ENCODE data around the gene ZNRF4. TPM values are rescaled to one million over a fixed set of nuclear protein-coding genes. Genes with fewer than 3 reads are reported as not detected.

Gene ZNRF4
- total and polyA plus RNA-seq, 10 of the 15 experiments (the other 5 are each of a cell fraction or from before 2014, with no cell fraction given) = not detected

GRCh38 chr19:5445561-5446055, 9.6 kb upstream of the ZNRF4 start (continued):
- TF ChIP-seq, protein P1, sequence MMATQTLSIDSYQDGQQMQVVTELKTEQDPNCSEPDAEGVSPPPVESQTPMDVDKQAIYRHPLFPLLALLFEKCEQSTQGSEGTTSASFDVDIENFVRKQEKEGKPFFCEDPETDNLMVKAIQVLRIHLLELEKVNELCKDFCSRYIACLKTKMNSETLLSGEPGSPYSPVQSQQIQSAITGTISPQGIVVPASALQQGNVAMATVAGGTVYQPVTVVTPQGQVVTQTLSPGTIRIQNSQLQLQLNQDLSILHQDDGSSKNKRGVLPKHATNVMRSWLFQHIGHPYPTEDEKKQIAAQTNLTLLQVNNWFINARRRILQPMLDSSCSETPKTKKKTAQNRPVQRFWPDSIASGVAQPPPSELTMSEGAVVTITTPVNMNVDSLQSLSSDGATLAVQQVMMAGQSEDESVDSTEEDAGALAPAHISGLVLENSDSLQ (IDR thresholded peaks at IDR 0.05) = no peak
- no peak for TF ChIP-seq GABPA (IDR thresholded peaks at IDR 0.05; ENCODE audit: low read depth)
- TF ChIP-seq SMAD1 (IDR thresholded peaks at IDR 0.05; ENCODE audit: low read depth, partially characterized antibody) = no peak
- TF ChIP-seq, protein P2, sequence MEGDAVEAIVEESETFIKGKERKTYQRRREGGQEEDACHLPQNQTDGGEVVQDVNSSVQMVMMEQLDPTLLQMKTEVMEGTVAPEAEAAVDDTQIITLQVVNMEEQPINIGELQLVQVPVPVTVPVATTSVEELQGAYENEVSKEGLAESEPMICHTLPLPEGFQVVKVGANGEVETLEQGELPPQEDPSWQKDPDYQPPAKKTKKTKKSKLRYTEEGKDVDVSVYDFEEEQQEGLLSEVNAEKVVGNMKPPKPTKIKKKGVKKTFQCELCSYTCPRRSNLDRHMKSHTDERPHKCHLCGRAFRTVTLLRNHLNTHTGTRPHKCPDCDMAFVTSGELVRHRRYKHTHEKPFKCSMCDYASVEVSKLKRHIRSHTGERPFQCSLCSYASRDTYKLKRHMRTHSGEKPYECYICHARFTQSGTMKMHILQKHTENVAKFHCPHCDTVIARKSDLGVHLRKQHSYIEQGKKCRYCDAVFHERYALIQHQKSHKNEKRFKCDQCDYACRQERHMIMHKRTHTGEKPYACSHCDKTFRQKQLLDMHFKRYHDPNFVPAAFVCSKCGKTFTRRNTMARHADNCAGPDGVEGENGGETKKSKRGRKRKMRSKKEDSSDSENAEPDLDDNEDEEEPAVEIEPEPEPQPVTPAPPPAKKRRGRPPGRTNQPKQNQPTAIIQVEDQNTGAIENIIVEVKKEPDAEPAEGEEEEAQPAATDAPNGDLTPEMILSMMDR (IDR thresholded peaks at IDR 0.05 in 2 of 3, conservative IDR thresholded peaks at IDR 0.05 in 1 of 3; ENCODE audit: control insufficient read depth in 2 of 3, extremely low read depth in 1 of 3, insufficient read depth in 1 of 3, low read depth in 3 of 3, low read length in 3 of 3) = no peak
- no peak for TF ChIP-seq TCF7 (IDR thresholded peaks at IDR 0.05; ENCODE audit: borderline replicate concordance)
- TF ChIP-seq RB1 (IDR thresholded peaks at IDR 0.05; ENCODE audit: borderline replicate concordance) = no peak

DNA sequence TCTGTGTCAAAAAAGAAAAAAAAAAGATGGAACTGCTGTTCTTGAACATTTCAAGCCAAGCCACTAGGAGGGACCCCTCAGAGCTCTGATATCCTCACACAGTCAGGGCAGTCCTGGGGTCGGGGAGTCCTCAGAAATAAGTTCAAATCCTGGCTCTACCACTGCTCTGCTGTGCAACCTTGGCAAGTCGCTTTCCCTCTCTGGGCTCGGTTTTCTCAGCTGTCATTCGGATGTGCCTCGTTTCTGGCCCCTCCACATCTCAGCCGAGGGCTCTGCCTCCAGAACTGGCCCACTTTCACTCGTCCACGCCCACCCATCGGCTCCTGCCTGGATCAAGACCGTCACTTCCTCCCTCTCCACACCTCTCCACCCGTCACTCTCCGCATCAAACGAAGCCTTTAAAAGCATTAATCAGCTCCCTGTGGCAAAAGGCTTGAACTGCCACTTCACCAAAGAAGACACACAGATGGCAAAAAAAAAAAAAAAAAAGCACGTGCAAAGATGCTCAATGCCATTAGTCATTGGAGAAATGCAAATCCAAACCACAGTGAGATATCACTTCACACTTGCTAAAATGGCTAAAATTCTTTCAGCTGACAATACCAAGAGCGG, 7.4 kb upstream of the ZNRF4 start:
- POLR2A ChIA-PET = no interaction called here
- H4K20me1 ChIP-seq (ENCODE audit: control insufficient read depth, insufficient read depth) = no peaks in the 10 kb centered on the region

More for the DNA sequence above, 7.4 kb upstream of the ZNRF4 start:
- no peaks in the 10 kb centered on the region for H3K4me1 ChIP-seq (ENCODE audit: control insufficient read depth, insufficient read depth, low read length)
- no peak overlapping the region for H3K27ac ChIP-seq (ENCODE audit: control insufficient read depth, insufficient read depth)
- H3K27me3 ChIP-seq (replicated peaks in 1 of 2; ENCODE audit: control insufficient read depth in 2 of 2, insufficient read depth in 2 of 2, low read length in 1 of 2) = no peaks in the 10 kb centered on the region
- intact Hi-C loops (cut with micrococcal nuclease; ENCODE audit: unreplicated experiment) = no loop called here
- no TSS peak for BruUV-seq (replicated peaks)
- no peak overlapping the region for H3K4me2 ChIP-seq (ENCODE audit: control insufficient read depth, insufficient read depth)
- H3K36me3 ChIP-seq (ENCODE audit: control insufficient read depth in 2 of 2, insufficient read depth in 2 of 2, low read length in 1 of 2) = no peaks in the 10 kb centered on the region
- H2AFZ ChIP-seq (ENCODE audit: control insufficient read depth, low read depth, low read length) = no peak overlapping the region
- in situ Hi-C loops (cut with MboI) = no loop called here
- H3K9me3 ChIP-seq (replicated peaks; ENCODE audit: control insufficient read depth, insufficient read depth, low read length) = no peaks in the 10 kb centered on the region; the same call in 2 of the 3 replicates
- WGBS (ENCODE audit: insufficient coverage, insufficient replicate concordance, low lambda C conversion rate, missing lambda C conversion rate) = 23% methylated on average over 15 of the region's 15 CpGs
- no peak overlapping the region for H3K4me3 ChIP-seq
- ATAC-seq = no peak
- H3K79me2 ChIP-seq (ENCODE audit: control insufficient read depth, insufficient read depth, low read length) = no peaks in the 10 kb centered on the region
- H3K9ac ChIP-seq (ENCODE audit: control insufficient read depth, insufficient read depth, low read length) = no peak overlapping the region
- FAIRE-seq = no peak
- DNase-seq (ENCODE audit: low read depth, low spot score) = no peak
- SMC1A ChIA-PET (ENCODE audit: uncharacterized antibody, unreplicated experiment) = no interaction called here
- CTCF ChIA-PET = no interaction called here
- RAD21 ChIA-PET (ENCODE audit: unreplicated experiment) = no interaction called here
- TF ChIP-seq RAD51 (IDR thresholded peaks at IDR 0.05) = no peak
- 0 out of 4 replicates have a peak, but pooled peaks of 1 of the 2 experiments have one; percentile 21 for TF ChIP-seq BHLHE40 (IDR thresholded peaks at IDR 0.05; ENCODE audit: borderline replicate concordance in 1 of 2, low read depth in 2 of 2, low read length in 1 of 2)

Measured in GM12878 (cell line).